ENCODE data around the gene KRT14.
A peak's percentile ranks its signal among the peaks of the same experiment; 100 is the strongest.

Gene KRT14

GRCh38 chr17:41559548-41559947 is 27.1 kb downstream of the KRT14 start:
- Histone ChIP-seq H3K4me3 (ENCODE audit: low read length in 2 of 2) (no peak overlapping the region), H3K36me3 (replicated peaks in 1 of 2; ENCODE audit: control insufficient read depth in 2 of 2, insufficient read depth in 2 of 2, low read length in 2 of 2) (no peaks in the 10 kb centered on the region), H2BK12ac (ENCODE audit: low read length) (no peak overlapping the region), H3K4me2 (ENCODE audit: insufficient read depth, low read length, poor library complexity, severe bottlenecking) (no peak overlapping the region), H2BK5ac (ENCODE audit: low read length) (no peak overlapping the region), H4K91ac (ENCODE audit: low read depth, low read length, poor library complexity) (no peak overlapping the region), H3K4ac (ENCODE audit: low read length) (no peak overlapping the region), H3K23ac (ENCODE audit: low read depth, low read length, poor library complexity) (no peak overlapping the region), H3K27me3 (ENCODE audit: control insufficient read depth in 3 of 3, insufficient read depth in 3 of 3, low read depth in 1 of 3, low read length in 3 of 3) (peaks cover 0 to 11% (median 0%) of the 10 kb centered on the region in 3 experiments), H2BK15ac (ENCODE audit: low read length) (no peak overlapping the region), H2AK5ac (ENCODE audit: low read depth, low read length) (no peak overlapping the region), H3K18ac (ENCODE audit: low read length) (no peak overlapping the region), H3K14ac (ENCODE audit: low read length) (no peak overlapping the region), H3K9ac (ENCODE audit: low read depth, low read length, poor library complexity) (no peak overlapping the region), H3K27ac (replicated peaks; ENCODE audit: low read length) (no peak overlapping the region), H2AFZ (ENCODE audit: low read length) (no peak overlapping the region), H3K9me3 (replicated peaks in 1 of 2; ENCODE audit: control insufficient read depth in 2 of 2, insufficient read depth in 1 of 2, low read depth in 1 of 2, low read length in 2 of 2) (no peaks in the 10 kb centered on the region), H2BK120ac (ENCODE audit: low read depth, low read length) (no peak overlapping the region), H4K8ac (ENCODE audit: low read depth, low read length) (no peak overlapping the region), H3K4me1 (ENCODE audit: control insufficient read depth in 2 of 2, insufficient read depth in 1 of 2, low read depth in 1 of 2, low read length in 2 of 2) (peaks cover 0 to 3% of the 10 kb centered on the region in 2 donors), H3K79me1 (ENCODE audit: low read depth, low read length) (no peaks in the 10 kb centered on the region)
- no CpG with 5 or more reads among the region's 2 CpGs for WGBS, 2 donors (ENCODE audit: extremely low coverage in 2 of 2, insufficient read length in 2 of 2, insufficient replicate concordance in 1 of 2)
- DNase-seq (ENCODE audit: low spot score) = no peak

- H3K36me3 ChIP-seq (replicated peaks in 1 of 2; ENCODE audit: control insufficient read depth in 2 of 2, insufficient read depth in 2 of 2, low read length in 2 of 2) = no peaks in the 10 kb centered on the region
- no peak overlapping the region for H3K23ac ChIP-seq (ENCODE audit: low read depth, low read length, poor library complexity)
- H4K91ac ChIP-seq (ENCODE audit: low read depth, low read length, poor library complexity) = no peak overlapping the region
- H2AK5ac ChIP-seq (ENCODE audit: low read depth, low read length) = no peak overlapping the region
- no peaks in the 10 kb centered on the region for H3K9me3 ChIP-seq (replicated peaks in 1 of 2; ENCODE audit: control insufficient read depth in 2 of 2, insufficient read depth in 1 of 2, low read depth in 1 of 2, low read length in 2 of 2)
- H3K27me3 ChIP-seq (ENCODE audit: control insufficient read depth in 3 of 3, insufficient read depth in 3 of 3, low read depth in 1 of 3, low read length in 3 of 3) = peaks cover 0 to 11% (median 0%) of the 10 kb centered on the region in 3 experiments
- WGBS, 2 donors (ENCODE audit: extremely low coverage in 2 of 2, insufficient read length in 2 of 2, insufficient replicate concordance in 1 of 2) = no CpG with 5 or more reads among the region's 9 CpGs
- H3K27ac ChIP-seq (replicated peaks; ENCODE audit: low read length) = no peak overlapping the region
- no peak for DNase-seq (ENCODE audit: low spot score)
- no peak overlapping the region for H3K14ac ChIP-seq (ENCODE audit: low read length)
- no peak overlapping the region for H2AFZ ChIP-seq (ENCODE audit: low read length)
- H3K4me3 ChIP-seq (ENCODE audit: low read length in 2 of 2) = no peak overlapping the region
- peaks cover 0 to 3% of the 10 kb centered on the region in 2 donors for H3K4me1 ChIP-seq (ENCODE audit: control insufficient read depth in 2 of 2, insufficient read depth in 1 of 2, low read depth in 1 of 2, low read length in 2 of 2)
- H2BK120ac ChIP-seq (ENCODE audit: low read depth, low read length) = no peak overlapping the region
- H3K4ac ChIP-seq (ENCODE audit: low read length) = no peak overlapping the region
- peak overlapping the region; percentile 66 for H4K8ac ChIP-seq (ENCODE audit: low read depth, low read length)
- H3K79me1 ChIP-seq (ENCODE audit: low read depth, low read length) = no peaks in the 10 kb centered on the region
- H2BK15ac ChIP-seq (ENCODE audit: low read length) = no peak overlapping the region
- no peak overlapping the region for H3K4me2 ChIP-seq (ENCODE audit: insufficient read depth, low read length, poor library complexity, severe bottlenecking)
- H2BK12ac ChIP-seq (ENCODE audit: low read length) = no peak overlapping the region
- no peak overlapping the region for H3K18ac ChIP-seq (ENCODE audit: low read length)
- H3K9ac ChIP-seq (ENCODE audit: low read depth, low read length, poor library complexity) = no peak overlapping the region
- no peak overlapping the region for H2BK5ac ChIP-seq (ENCODE audit: low read length)
Measured at GRCh38 chr17:41556931-41557330, 29.8 kb downstream of the KRT14 start.

- Histone ChIP-seq H4K8ac (ENCODE audit: low read depth, low read length) (no peak overlapping the region), H2BK120ac (ENCODE audit: low read depth, low read length) (no peak overlapping the region), H3K4me1 (ENCODE audit: control insufficient read depth in 2 of 2, insufficient read depth in 1 of 2, low read depth in 1 of 2, low read length in 2 of 2) (peaks cover 0 to 3% of the 10 kb centered on the region in 2 donors), H3K23ac (ENCODE audit: low read depth, low read length, poor library complexity) (no peak overlapping the region), H2AK5ac (ENCODE audit: low read depth, low read length) (no peak overlapping the region), H3K9me3 (replicated peaks in 1 of 2; ENCODE audit: control insufficient read depth in 2 of 2, insufficient read depth in 1 of 2, low read depth in 1 of 2, low read length in 2 of 2) (no peaks in the 10 kb centered on the region), H3K9ac (ENCODE audit: low read depth, low read length, poor library complexity) (no peak overlapping the region), H3K27me3 (ENCODE audit: control insufficient read depth in 3 of 3, insufficient read depth in 3 of 3, low read depth in 1 of 3, low read length in 3 of 3) (peaks cover 0 to 11% (median 0%) of the 10 kb centered on the region in 3 experiments), H3K79me1 (ENCODE audit: low read depth, low read length) (no peaks in the 10 kb centered on the region), H3K4me2 (ENCODE audit: insufficient read depth, low read length, poor library complexity, severe bottlenecking) (no peak overlapping the region), H3K36me3 (replicated peaks in 1 of 2; ENCODE audit: control insufficient read depth in 2 of 2, insufficient read depth in 2 of 2, low read length in 2 of 2) (no peaks in the 10 kb centered on the region), H2AFZ (ENCODE audit: low read length) (no peak overlapping the region), H2BK12ac (ENCODE audit: low read length) (no peak overlapping the region), H3K18ac (ENCODE audit: low read length) (no peak overlapping the region), H2BK5ac (ENCODE audit: low read length) (no peak overlapping the region), H4K91ac (ENCODE audit: low read depth, low read length, poor library complexity) (no peak overlapping the region), H3K27ac (replicated peaks; ENCODE audit: low read length) (no peak overlapping the region), H3K4ac (ENCODE audit: low read length) (no peak overlapping the region), H2BK15ac (ENCODE audit: low read length) (no peak overlapping the region), H3K4me3 (ENCODE audit: low read length in 2 of 2) (no peak overlapping the region), H3K14ac (ENCODE audit: low read length) (no peak overlapping the region)
- no peak for DNase-seq (ENCODE audit: low spot score)
- WGBS, 2 donors (ENCODE audit: extremely low coverage in 2 of 2, insufficient read length in 2 of 2, insufficient replicate concordance in 1 of 2) = no CpG with 5 or more reads among the region's 5 CpGs
Measured at GRCh38 chr17:41556306-41556705, 30.4 kb downstream of the KRT14 start.

GRCh38 chr17:41555105-41555887 is 31.4 kb downstream of the KRT14 start:
- H3K4ac ChIP-seq (ENCODE audit: low read length) = no peak overlapping the region
- H3K79me1 ChIP-seq (ENCODE audit: low read depth, low read length) = no peaks in the 10 kb centered on the region
- no peak overlapping the region for H3K23ac ChIP-seq (ENCODE audit: low read depth, low read length, poor library complexity)
- no peak overlapping the region for H2BK120ac ChIP-seq (ENCODE audit: low read depth, low read length)
- H3K9me3 ChIP-seq (replicated peaks in 1 of 2; ENCODE audit: control insufficient read depth in 2 of 2, insufficient read depth in 1 of 2, low read depth in 1 of 2, low read length in 2 of 2) = no peaks in the 10 kb centered on the region
- H3K4me3 ChIP-seq (ENCODE audit: low read length in 2 of 2) = no peak overlapping the region
- H3K18ac ChIP-seq (ENCODE audit: low read length) = no peak overlapping the region
- no peak overlapping the region for H3K27ac ChIP-seq (replicated peaks; ENCODE audit: low read length)
- no peak overlapping the region for H2AK5ac ChIP-seq (ENCODE audit: low read depth, low read length)
- H3K27me3 ChIP-seq (ENCODE audit: control insufficient read depth in 3 of 3, insufficient read depth in 3 of 3, low read depth in 1 of 3, low read length in 3 of 3) = peaks cover 0 to 11% (median 0%) of the 10 kb centered on the region in 3 experiments
- no peak overlapping the region for H2BK12ac ChIP-seq (ENCODE audit: low read length)
- H2BK15ac ChIP-seq (ENCODE audit: low read length) = no peak overlapping the region
- H4K91ac ChIP-seq (ENCODE audit: low read depth, low read length, poor library complexity) = no peak overlapping the region
- no peak overlapping the region for H4K8ac ChIP-seq (ENCODE audit: low read depth, low read length)
- H3K4me1 ChIP-seq (ENCODE audit: control insufficient read depth in 2 of 2, insufficient read depth in 1 of 2, low read depth in 1 of 2, low read length in 2 of 2) = peaks cover 0 to 3% of the 10 kb centered on the region in 2 donors
- no peak overlapping the region for H3K9ac ChIP-seq (ENCODE audit: low read depth, low read length, poor library complexity)
- no peak overlapping the region for H2AFZ ChIP-seq (ENCODE audit: low read length)
- no peak for DNase-seq (ENCODE audit: low spot score)
- H3K4me2 ChIP-seq (ENCODE audit: insufficient read depth, low read length, poor library complexity, severe bottlenecking) = no peak overlapping the region
- H3K36me3 ChIP-seq (replicated peaks in 1 of 2; ENCODE audit: control insufficient read depth in 2 of 2, insufficient read depth in 2 of 2, low read length in 2 of 2) = no peaks in the 10 kb centered on the region
- no peak overlapping the region for H3K14ac ChIP-seq (ENCODE audit: low read length)
- no CpG with 5 or more reads among the region's 5 CpGs for WGBS, 2 donors (ENCODE audit: extremely low coverage in 2 of 2, insufficient read length in 2 of 2, insufficient replicate concordance in 1 of 2)
- no peak overlapping the region for H2BK5ac ChIP-seq (ENCODE audit: low read length)

Data from neuronal stem cell (in vitro differentiated cells).